NCI-H2196 treated with DMSO at 0.1 percent for 48 hours (cell line): ENCODE data around the gene CD19.
A peak's percentile ranks its signal among the peaks of the same experiment; 100 is the strongest.
"Not testable (repeated sequence)": the region's sequence is repeated elsewhere in the genome, so short reads cannot be mapped to it uniquely, and the experiment has no call there.

Source experiments
- DNase-seq: peaks from one replicate; lab custom pipeline; 2025; ENCODE audit not compliant: unreplicated experiment; lab: John Stamatoyannopoulos, UW

The CD19 gene

GRCh38 chr16:28905800-28906372, 25.9 kb upstream of the CD19 start:
- DNase-seq: no peak

GRCh38 chr16:28910086-28911031, 21.4 kb upstream of the CD19 start:
- peak; percentile 75 for DNase-seq

- DNase-seq: no peak
These were observed 19.2 kb upstream of the CD19 start for GRCh38 chr16:28912558-28912957.

GRCh38 chr16:28913946-28914724, 17.6 kb upstream of the CD19 start:
- no peak for DNase-seq

GRCh38 chr16:28915181-28915580, 16.6 kb upstream of the CD19 start:
- no peak for DNase-seq

GRCh38 chr16:28917095-28917494, 14.7 kb upstream of the CD19 start:
- DNase-seq: no peak

- DNase-seq: no peak
These were observed 13.1 kb upstream of the CD19 start for GRCh38 chr16:28918698-28919097.

GRCh38 chr16:28923231-28923587, 8.6 kb upstream of the CD19 start:
- no peak for DNase-seq

- no peak for DNase-seq
These were observed 7.9 kb upstream of the CD19 start for GRCh38 chr16:28923652-28924398.

GRCh38 chr16:28924399-28924761, 7.4 kb upstream of the CD19 start:
- no peak for DNase-seq

GRCh38 chr16:28924762-28925385, 6.9 kb upstream of the CD19 start, which contains the start of gene RABEP2:
RABEP2 (minus strand) TSS chr16:28925238; CDS start chr16:28925163, 75 bp downstream.
- DNase-seq: peak; percentile 97

GRCh38 chr16:28925386-28926228, 6.2 kb upstream of the CD19 start:
- DNase-seq: peak; percentile 64

- DNase-seq: not testable (repeated sequence)
These were observed 5.5 kb upstream of the CD19 start for GRCh38 chr16:28926284-28926683.

- no peak for DNase-seq
These were observed 4.0 kb upstream of the CD19 start for GRCh38 chr16:28927815-28928214.

GRCh38 chr16:28930203-28930602, 1.6 kb upstream of the CD19 start:
- no peak for DNase-seq

- no peak for DNase-seq
These were observed 1.1 kb upstream of the CD19 start for GRCh38 chr16:28930652-28931051.

GRCh38 chr16:28932339-28933141, 769 bp downstream of the CD19 start:
- no peak for DNase-seq

- no peak for DNase-seq
These were observed 1.4 kb downstream of the CD19 start for GRCh38 chr16:28933171-28933570.

- no peak for DNase-seq
These were observed 3.6 kb downstream of the CD19 start for GRCh38 chr16:28935346-28935745.
